Fibroblast of peridontal ligament (primary cell): ENCODE data around the gene CDH1.
"Not testable (repeated sequence)": the region's sequence is repeated elsewhere in the genome, so short reads cannot be mapped to it uniquely, and the experiment has no call there.

Experiments
- DNase-seq: peaks from one replicate; pipeline ENCODE4 v3.0.0-alpha.2; 2010; ENCODE audit errors: extremely low read depth

Gene CDH1

GRCh38 chr16:68762996-68763756 is 26.1 kb downstream of the CDH1 start:
- peak; percentile 27 for DNase-seq

- no peak for DNase-seq
Measured at GRCh38 chr16:68764862-68765261, 27.8 kb downstream of the CDH1 start.

GRCh38 chr16:68767581-68767980 is 30.5 kb downstream of the CDH1 start:
- no peak for DNase-seq

- DNase-seq, result no peak
Measured at GRCh38 chr16:68768175-68768574, 31.1 kb downstream of the CDH1 start.

GRCh38 chr16:68768771-68769170 is 31.7 kb downstream of the CDH1 start:
- DNase-seq, result no peak

- DNase-seq, result no peak
Measured at GRCh38 chr16:68770671-68771070, 33.6 kb downstream of the CDH1 start.

GRCh38 chr16:68772030-68772681 is 35.1 kb downstream of the CDH1 start:
- DNase-seq, result no peak

GRCh38 chr16:68772871-68773270 is 35.8 kb downstream of the CDH1 start:
- no peak for DNase-seq

GRCh38 chr16:68774982-68775634 is 38.0 kb downstream of the CDH1 start:
- DNase-seq, result no peak

GRCh38 chr16:68776821-68777485 is 39.9 kb downstream of the CDH1 start:
- no peak for DNase-seq

- DNase-seq, result no peak
Measured at GRCh38 chr16:68778551-68779231, 41.6 kb downstream of the CDH1 start.

- no peak for DNase-seq
Measured at GRCh38 chr16:68779891-68780290, 42.8 kb downstream of the CDH1 start.

GRCh38 chr16:68781784-68782183 is 44.7 kb downstream of the CDH1 start:
- DNase-seq, result no peak

- no peak for DNase-seq
Measured at GRCh38 chr16:68782198-68783174, 45.4 kb downstream of the CDH1 start.

- no peak for DNase-seq
Measured at GRCh38 chr16:68784226-68784625, 47.1 kb downstream of the CDH1 start.

- no peak for DNase-seq
Measured at GRCh38 chr16:68784721-68785120, 47.6 kb downstream of the CDH1 start.

- no peak for DNase-seq
Measured at GRCh38 chr16:68785715-68786114, 48.6 kb downstream of the CDH1 start.

- DNase-seq, result peak; percentile 39
Measured at GRCh38 chr16:68786685-68787418, 49.8 kb downstream of the CDH1 start.

- DNase-seq, result not testable (repeated sequence)
Measured at GRCh38 chr16:68787419-68787807, 50.3 kb downstream of the CDH1 start.
